ENCODE results near the gene MSL1. TPM values are rescaled to one million over a fixed set of nuclear protein-coding genes. Genes with fewer than 3 reads are reported as not detected.

The MSL1 gene
- total and polyA plus RNA-seq, 2 of the 13 experiments (the other 11 are each of a cell fraction or from before 2014, with no cell fraction given), result 63.8 to 88.5 TPM

- TF ChIP-seq ZBTB40 (IDR thresholded peaks at IDR 0.05), result no peak
- no peak for TF ChIP-seq ZBTB40 (CRISPR knock-in tag; IDR thresholded peaks at IDR 0.05)
- TF ChIP-seq NR3C1 (CRISPR knock-in tag; IDR thresholded peaks at IDR 0.05), result no peak
- TF ChIP-seq KLF16 (CRISPR knock-in tag; IDR thresholded peaks at IDR 0.05), result peak in 1 of 2 experiments; percentile 11; a peak in 1 of 4 replicates
- no peak for TF ChIP-seq ARID2 (CRISPR knock-in tag; IDR thresholded peaks at IDR 0.05; ENCODE audit: borderline replicate concordance)
- no peak for TF ChIP-seq JDP2 (CRISPR knock-in tag; IDR thresholded peaks at IDR 0.05; ENCODE audit: borderline replicate concordance)
- no peak; the same call in 1 of the 2 replicates for TF ChIP-seq MEF2D (CRISPR knock-in tag; IDR thresholded peaks at IDR 0.05)
- TF ChIP-seq KLF6 (CRISPR knock-in tag; IDR thresholded peaks at IDR 0.05), result no peak
- TF ChIP-seq ZNF570 (CRISPR knock-in tag; IDR thresholded peaks at IDR 0.05; ENCODE audit: borderline replicate concordance), result no peak
- TF ChIP-seq, protein P1, sequence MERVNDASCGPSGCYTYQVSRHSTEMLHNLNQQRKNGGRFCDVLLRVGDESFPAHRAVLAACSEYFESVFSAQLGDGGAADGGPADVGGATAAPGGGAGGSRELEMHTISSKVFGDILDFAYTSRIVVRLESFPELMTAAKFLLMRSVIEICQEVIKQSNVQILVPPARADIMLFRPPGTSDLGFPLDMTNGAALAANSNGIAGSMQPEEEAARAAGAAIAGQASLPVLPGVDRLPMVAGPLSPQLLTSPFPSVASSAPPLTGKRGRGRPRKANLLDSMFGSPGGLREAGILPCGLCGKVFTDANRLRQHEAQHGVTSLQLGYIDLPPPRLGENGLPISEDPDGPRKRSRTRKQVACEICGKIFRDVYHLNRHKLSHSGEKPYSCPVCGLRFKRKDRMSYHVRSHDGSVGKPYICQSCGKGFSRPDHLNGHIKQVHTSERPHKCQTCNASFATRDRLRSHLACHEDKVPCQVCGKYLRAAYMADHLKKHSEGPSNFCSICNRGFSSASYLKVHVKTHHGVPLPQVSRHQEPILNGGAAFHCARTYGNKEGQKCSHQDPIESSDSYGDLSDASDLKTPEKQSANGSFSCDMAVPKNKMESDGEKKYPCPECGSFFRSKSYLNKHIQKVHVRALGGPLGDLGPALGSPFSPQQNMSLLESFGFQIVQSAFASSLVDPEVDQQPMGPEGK (CRISPR knock-in tag; IDR thresholded peaks at IDR 0.05), result peak; percentile 43; the same call in 1 of the 2 replicates
- TF ChIP-seq ZNF766 (CRISPR knock-in tag; IDR thresholded peaks at IDR 0.05; ENCODE audit: borderline replicate concordance), result no peak
- no peak for TF ChIP-seq ZZZ3 (CRISPR knock-in tag; IDR thresholded peaks at IDR 0.05; ENCODE audit: borderline replicate concordance)
- TF ChIP-seq, protein P2, sequence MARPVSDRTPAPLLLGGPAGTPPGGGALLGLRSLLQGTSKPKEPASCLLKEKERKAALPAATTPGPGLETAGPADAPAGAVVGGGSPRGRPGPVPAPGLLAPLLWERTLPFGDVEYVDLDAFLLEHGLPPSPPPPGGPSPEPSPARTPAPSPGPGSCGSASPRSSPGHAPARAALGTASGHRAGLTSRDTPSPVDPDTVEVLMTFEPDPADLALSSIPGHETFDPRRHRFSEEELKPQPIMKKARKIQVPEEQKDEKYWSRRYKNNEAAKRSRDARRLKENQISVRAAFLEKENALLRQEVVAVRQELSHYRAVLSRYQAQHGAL (CRISPR knock-in tag; IDR thresholded peaks at IDR 0.05; ENCODE audit: not compliant biosample characterization), result no peak
- no peak for TF ChIP-seq ZNF446 (CRISPR knock-in tag; IDR thresholded peaks at IDR 0.05)
- no peak for TF ChIP-seq STAT5B (CRISPR knock-in tag; IDR thresholded peaks at IDR 0.05)
- TF ChIP-seq, protein P3, sequence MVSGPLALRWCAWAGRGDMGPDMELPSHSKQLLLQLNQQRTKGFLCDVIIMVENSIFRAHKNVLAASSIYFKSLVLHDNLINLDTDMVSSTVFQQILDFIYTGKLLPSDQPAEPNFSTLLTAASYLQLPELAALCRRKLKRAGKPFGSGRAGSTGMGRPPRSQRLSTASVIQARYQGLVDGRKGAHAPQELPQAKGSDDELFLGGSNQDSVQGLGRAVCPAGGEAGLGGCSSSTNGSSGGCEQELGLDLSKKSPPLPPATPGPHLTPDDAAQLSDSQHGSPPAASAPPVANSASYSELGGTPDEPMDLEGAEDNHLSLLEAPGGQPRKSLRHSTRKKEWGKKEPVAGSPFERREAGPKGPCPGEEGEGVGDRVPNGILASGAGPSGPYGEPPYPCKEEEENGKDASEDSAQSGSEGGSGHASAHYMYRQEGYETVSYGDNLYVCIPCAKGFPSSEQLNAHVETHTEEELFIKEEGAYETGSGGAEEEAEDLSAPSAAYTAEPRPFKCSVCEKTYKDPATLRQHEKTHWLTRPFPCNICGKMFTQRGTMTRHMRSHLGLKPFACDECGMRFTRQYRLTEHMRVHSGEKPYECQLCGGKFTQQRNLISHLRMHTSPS (CRISPR knock-in tag; IDR thresholded peaks at IDR 0.05; ENCODE audit: low read depth), result no peak
Observed at GRCh38 chr17:40173091-40173777, 51.5 kb downstream of the MSL1 start (continued).
